Gastrocnemius medialis (tissue), 4 donors: ENCODE data around the gene GRIN2C. TPM values are rescaled to one million over a fixed set of nuclear protein-coding genes. Genes with fewer than 3 reads are reported as not detected.

ENCODE experiments used
- ATAC-seq, 2 donors: fragments of 150-250 bp; one replicate each; pipeline ENCODE4 v1.9.1; 2016
- DNase-seq, 2 donors: peaks; one replicate each; pipeline ENCODE4 v3.0.0-alpha.2; 2019
- H3K27ac ChIP-seq, 4 donors: fragments of 200-600 bp; sonication (generic); 1 replicate in 1 of 4; 2 replicates in 3 of 4; pipeline ENCODE4 v1.5.1; 2016 to 2018; ENCODE audit warnings: mild to moderate bottlenecking in 2 of 4, moderate library complexity in 1 of 4
- H3K27me3 ChIP-seq, 3 donors: fragments of 200-600 bp; sonication (generic) in 2 of 3; 1 replicate in 1 of 3; 2 replicates in 2 of 3; pipeline versions ENCODE4 v1.5.1 to v1.6.0; 2016 to 2019; ENCODE audit warnings: mild to moderate bottlenecking in 1 of 3, moderate library complexity in 1 of 3
- H3K36me3 ChIP-seq, 2 donors: fragments of 200-600 bp; sonication (generic) in 1 of 2; one replicate each; pipeline ENCODE4 v1.5.1; 2017 to 2018
- H3K4me1 ChIP-seq, 2 donors: fragments of 200-600 bp; sonication (generic) in 1 of 2; one replicate each; pipeline ENCODE4 v1.5.1; 2016 to 2017; ENCODE audit warnings: mild to moderate bottlenecking in 2 of 2
- H3K4me3 ChIP-seq, 4 donors: fragments of 200-600 bp; sonication (generic) in 3 of 4; 1 replicate in 1 of 4; 2 replicates in 3 of 4; pipeline ENCODE4 v1.5.1; 2016 to 2019; ENCODE audit warnings: mild to moderate bottlenecking in 2 of 4
- H3K9me3 ChIP-seq, 3 donors: fragments of 200-600 bp; sonication (generic) in 2 of 3; 1 replicate in 1 of 3; 2 replicates in 2 of 3; pipeline ENCODE4 v1.5.1; 2016 to 2019
- POLR2A ChIP-seq, 2 donors: fragments of 450-650 bp; IDR thresholded peaks; one replicate each; pipeline ENCODE4 v1.6.1; 2017; ENCODE audit warnings: antibody characterized with exemption in 2 of 2, mild to moderate bottlenecking in 2 of 2, moderate library complexity in 2 of 2
- in situ Hi-C, 4 donors: fragments of 200-750 bp; cut with MboI; loops; one replicate each; pipeline versions ENCODE4 v1.15.0 to v1.8.0; 2017; ENCODE audit warnings: low sequenced_read_pairs in 4 of 4
- intact Hi-C: fragments of 100-400 bp; cut with DNase I; formaldehyde crosslinking; loops from one replicate; pipeline ENCODE4 v1.15.1; 2023; ENCODE audit warnings: low total_unique reads
- total RNA-seq, 4 donors: library from RNA; depleted of rRNA; stranded (reverse); fragments of >200 nt; gene quantifications; one replicate each; pipeline versions ENCODE4 v1.1.0 to v1.2.3, GENCODE V29; 2016
- TF ChIP-seq, protein P1 (sequence below), 5 experiments: fragments of 450-650 bp in 3 of 5; fragments of 200-600 bp in 2 of 5; sonication (generic) in 2 of 5; IDR thresholded peaks in 4 of 5; conservative IDR thresholded peaks in 1 of 5; 1 replicate in 4 of 5; 2 replicates in 1 of 5; pipeline ENCODE4 v1.5.1; 2016 to 2019; ENCODE audit warnings: antibody characterized with exemption in 5 of 5, mild to moderate bottlenecking in 3 of 5, moderate library complexity in 3 of 5

GRIN2C gene
- total RNA-seq, 4 donors from 2014 or later = 1.2 to 1.5 TPM; not detected in 2

DNA sequence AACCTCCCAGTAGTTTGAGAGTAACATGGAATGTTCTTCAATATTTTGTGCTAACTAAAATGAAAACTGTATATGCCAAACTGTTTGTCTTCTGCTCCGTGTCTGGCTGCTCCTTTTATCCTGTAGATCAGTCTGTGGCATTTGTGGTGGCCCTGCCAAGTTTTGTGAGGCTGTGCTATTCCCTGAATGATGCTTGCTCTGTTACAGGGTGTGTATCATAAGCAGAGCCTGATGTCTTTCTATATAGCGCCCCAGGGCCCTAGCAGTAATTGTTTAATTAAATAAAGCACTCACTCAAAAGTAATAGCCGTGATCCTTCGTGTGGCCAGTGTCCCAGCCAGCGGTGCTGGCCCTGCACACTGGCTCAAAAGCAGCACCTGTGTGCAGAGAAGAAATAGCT lies 55.7 kb downstream of the GRIN2C start:
- in situ Hi-C loops (no loop called here), intact Hi-C loops (no loop called here)
- H3K9me3 ChIP-seq = no peaks in the 10 kb centered on the region
- no peak overlapping the region for H3K27ac ChIP-seq
- no peaks in the 10 kb centered on the region for H3K27me3 ChIP-seq
- no peak overlapping the region for H3K4me3 ChIP-seq
- DNase-seq = no peak
- no peak for ATAC-seq
- TF ChIP-seq, protein P1, sequence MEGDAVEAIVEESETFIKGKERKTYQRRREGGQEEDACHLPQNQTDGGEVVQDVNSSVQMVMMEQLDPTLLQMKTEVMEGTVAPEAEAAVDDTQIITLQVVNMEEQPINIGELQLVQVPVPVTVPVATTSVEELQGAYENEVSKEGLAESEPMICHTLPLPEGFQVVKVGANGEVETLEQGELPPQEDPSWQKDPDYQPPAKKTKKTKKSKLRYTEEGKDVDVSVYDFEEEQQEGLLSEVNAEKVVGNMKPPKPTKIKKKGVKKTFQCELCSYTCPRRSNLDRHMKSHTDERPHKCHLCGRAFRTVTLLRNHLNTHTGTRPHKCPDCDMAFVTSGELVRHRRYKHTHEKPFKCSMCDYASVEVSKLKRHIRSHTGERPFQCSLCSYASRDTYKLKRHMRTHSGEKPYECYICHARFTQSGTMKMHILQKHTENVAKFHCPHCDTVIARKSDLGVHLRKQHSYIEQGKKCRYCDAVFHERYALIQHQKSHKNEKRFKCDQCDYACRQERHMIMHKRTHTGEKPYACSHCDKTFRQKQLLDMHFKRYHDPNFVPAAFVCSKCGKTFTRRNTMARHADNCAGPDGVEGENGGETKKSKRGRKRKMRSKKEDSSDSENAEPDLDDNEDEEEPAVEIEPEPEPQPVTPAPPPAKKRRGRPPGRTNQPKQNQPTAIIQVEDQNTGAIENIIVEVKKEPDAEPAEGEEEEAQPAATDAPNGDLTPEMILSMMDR (IDR thresholded peaks at IDR 0.05 in 4 of 5, conservative IDR thresholded peaks at IDR 0.05 in 1 of 5) = no peak
- TF ChIP-seq POLR2A (IDR thresholded peaks at IDR 0.05) = no peak
- no peaks in the 10 kb centered on the region for H3K4me1 ChIP-seq
- peaks cover 0 to 19% of the 10 kb centered on the region in 2 donors for H3K36me3 ChIP-seq

DNA sequence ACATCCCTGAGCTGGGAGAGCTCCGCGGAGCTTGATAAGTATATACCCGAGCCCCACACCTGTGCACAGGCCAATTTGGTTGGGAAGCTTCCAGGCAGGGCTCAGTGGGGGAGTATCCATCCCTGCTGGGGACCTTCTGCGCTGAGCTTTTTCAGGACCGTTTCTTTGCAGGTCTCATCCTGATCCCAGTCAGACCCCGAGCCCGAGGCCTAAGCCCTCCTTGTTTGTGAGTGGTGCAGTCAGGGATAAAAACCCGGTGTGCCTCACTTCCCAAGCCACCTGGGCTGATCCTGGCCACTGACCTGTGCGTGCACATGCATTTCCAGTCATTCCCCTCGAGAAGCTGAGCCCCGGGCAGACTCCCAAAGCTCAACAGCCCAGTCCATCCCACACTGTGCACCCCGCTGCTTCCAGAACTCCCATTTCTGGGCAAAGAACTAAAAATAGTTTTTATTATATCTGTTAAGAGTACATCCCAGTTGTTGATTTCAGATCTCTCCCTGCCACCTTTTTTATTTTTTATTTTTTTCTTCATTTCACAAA lies 56.2 kb downstream of the GRIN2C start:
- H3K36me3 ChIP-seq = peaks cover 0 to 23% of the 10 kb centered on the region in 2 donors
- no peaks in the 10 kb centered on the region for H3K4me1 ChIP-seq
- no peaks in the 10 kb centered on the region for H3K27me3 ChIP-seq
- H3K4me3 ChIP-seq = no peak overlapping the region
- ATAC-seq (no peak), DNase-seq (no peak)
- in situ Hi-C loops (no loop called here), intact Hi-C loops (no loop called here)
- H3K27ac ChIP-seq = no peak overlapping the region
- H3K9me3 ChIP-seq = no peaks in the 10 kb centered on the region
- TF ChIP-seq, protein P1 (IDR thresholded peaks at IDR 0.05 in 4 of 5, conservative IDR thresholded peaks at IDR 0.05 in 1 of 5) = no peak
- TF ChIP-seq POLR2A (IDR thresholded peaks at IDR 0.05) = no peak

DNA sequence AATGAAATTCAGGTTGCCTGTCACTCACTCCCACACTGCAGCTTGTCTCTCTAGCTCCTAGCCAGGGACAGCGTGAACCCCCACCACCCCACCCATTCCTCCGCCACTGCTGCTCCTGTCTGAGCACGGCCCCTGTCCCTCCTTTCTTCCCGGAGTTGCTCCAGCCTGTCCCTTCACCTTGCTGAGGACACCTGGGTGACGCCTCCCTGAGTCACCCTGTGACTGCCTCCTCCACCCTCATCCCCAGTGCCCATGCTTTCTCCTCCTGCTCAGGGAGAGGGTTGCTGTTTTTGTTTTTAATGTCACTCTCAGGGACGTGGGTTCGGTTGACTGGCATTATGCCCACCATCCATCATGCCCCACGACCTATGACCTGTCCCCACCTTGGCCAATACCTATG lies 57.8 kb downstream of the GRIN2C start:
- Histone ChIP-seq H3K27ac (no peak overlapping the region), H3K27me3 (no peaks in the 10 kb centered on the region), H3K9me3 (no peaks in the 10 kb centered on the region), H3K36me3 (peaks cover 0 to 35% of the 10 kb centered on the region in 2 donors), H3K4me1 (no peaks in the 10 kb centered on the region), H3K4me3 (no peak overlapping the region)
- ATAC-seq = no peak
- in situ Hi-C loops (no loop called here), intact Hi-C loops (no loop called here)
- TF ChIP-seq, protein P1 (IDR thresholded peaks at IDR 0.05 in 4 of 5, conservative IDR thresholded peaks at IDR 0.05 in 1 of 5) = no peak
- no peak for TF ChIP-seq POLR2A (IDR thresholded peaks at IDR 0.05)
- DNase-seq = no peak

DNA sequence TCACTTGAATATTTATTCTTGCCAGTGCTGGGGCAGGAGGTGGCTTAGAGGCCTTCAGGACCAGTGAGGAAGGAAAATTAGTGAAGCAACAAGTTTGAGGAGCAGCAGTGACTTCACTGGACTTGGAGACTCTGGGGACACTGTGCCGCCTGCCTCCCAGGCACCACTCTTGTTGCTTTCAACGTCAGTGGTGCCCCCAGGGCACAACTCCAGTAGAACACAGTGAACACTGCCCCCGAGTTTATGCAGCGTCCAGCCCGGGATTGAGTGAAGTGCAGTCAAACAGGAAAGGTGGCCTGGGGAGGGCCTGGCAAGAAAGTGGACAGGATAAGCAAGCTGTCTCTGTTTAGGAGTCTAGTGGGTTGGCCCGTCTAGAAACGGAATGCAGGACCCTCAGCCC lies 59.2 kb downstream of the GRIN2C start:
- H3K36me3 ChIP-seq = peaks cover 0 to 47% of the 10 kb centered on the region in 2 donors
- H3K4me3 ChIP-seq = no peak overlapping the region
- H3K27ac ChIP-seq = no peak overlapping the region
- no peaks in the 10 kb centered on the region for H3K27me3 ChIP-seq
- TF ChIP-seq POLR2A (IDR thresholded peaks at IDR 0.05) = no peak
- TF ChIP-seq, protein P1 (IDR thresholded peaks at IDR 0.05 in 4 of 5, conservative IDR thresholded peaks at IDR 0.05 in 1 of 5) = no peak
- no peak for ATAC-seq
- in situ Hi-C loops = no loop called here
- DNase-seq = no peak
- H3K9me3 ChIP-seq = no peaks in the 10 kb centered on the region
- H3K4me1 ChIP-seq = no peaks in the 10 kb centered on the region
- intact Hi-C loops = no loop called here

DNA sequence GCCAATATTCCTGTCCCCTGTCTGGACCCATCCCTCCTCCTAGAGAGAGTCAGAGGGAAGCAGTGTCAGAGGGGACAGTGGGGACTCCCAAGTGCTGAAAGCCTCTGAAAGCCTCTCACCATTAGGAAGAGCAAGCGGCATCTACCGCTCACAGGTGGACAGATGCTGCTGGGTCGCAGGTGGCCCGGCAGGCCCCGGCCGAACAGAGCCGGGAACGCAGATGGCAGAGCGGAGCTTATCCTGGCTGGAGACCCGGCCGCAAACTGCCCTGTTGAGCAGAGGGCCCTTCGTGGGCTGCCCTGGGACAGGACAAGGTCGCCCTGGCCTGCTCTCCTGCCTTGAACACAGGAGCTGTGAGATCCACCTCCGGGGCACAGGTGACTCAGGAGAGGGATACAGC lies 60.6 kb downstream of the GRIN2C start:
- Histone ChIP-seq H3K4me3 (no peak overlapping the region), H3K27me3 (no peaks in the 10 kb centered on the region), H3K9me3 (no peaks in the 10 kb centered on the region), H3K27ac (no peak overlapping the region), H3K36me3 (peaks cover 0 to 59% of the 10 kb centered on the region in 2 donors), H3K4me1 (no peaks in the 10 kb centered on the region)
- no peak for DNase-seq
- in situ Hi-C loops (loop anchor here in 3 of 4 donors (10.0 kb wide), 1 partner anchor 66 kb away; no protein-coding TSS in a partner anchor), intact Hi-C loops (no loop called here)
- ATAC-seq = no peak
- TF ChIP-seq POLR2A (IDR thresholded peaks at IDR 0.05) = no peak
- TF ChIP-seq, protein P1 (IDR thresholded peaks at IDR 0.05 in 4 of 5, conservative IDR thresholded peaks at IDR 0.05 in 1 of 5) = no peak
